HG02840 (cell line): ENCODE measurements around the gene HEPN1.

Experiments used
- ATAC-seq: cut with Tn5 transposase; IDR thresholded peaks from one replicate; pipeline ENCODE4 v1.9.1; 2021; ENCODE audit warnings: mild to moderate bottlenecking, moderate library complexity, moderate number of reproducible peaks; ENCODE audit not compliant: unreplicated experiment, low FRiP score

The HEPN1 gene

DNA sequence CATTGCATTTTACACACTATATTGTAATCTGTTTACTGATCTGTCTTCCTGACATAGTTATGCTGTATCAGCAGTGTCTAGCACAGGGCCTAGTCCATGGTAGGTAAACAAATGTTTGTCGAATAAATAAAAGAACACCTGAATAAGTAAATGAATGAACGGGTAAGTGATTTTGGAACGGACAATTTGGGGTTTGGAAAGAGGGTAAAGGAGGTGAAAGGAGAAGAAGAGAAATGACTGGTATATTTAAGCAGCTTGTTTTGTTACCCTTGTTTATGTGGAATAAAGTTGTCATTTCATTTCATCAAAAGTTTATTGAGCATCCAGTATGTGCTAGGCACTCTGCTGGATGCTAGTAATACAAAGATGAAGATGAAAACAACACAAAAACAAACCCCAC, at the start of gene HEPN1:
Gene HEPN1 (plus strand): TSS at position 301 of the 400 bp plus-strand sequence.
- ATAC-seq, result no peak

DNA sequence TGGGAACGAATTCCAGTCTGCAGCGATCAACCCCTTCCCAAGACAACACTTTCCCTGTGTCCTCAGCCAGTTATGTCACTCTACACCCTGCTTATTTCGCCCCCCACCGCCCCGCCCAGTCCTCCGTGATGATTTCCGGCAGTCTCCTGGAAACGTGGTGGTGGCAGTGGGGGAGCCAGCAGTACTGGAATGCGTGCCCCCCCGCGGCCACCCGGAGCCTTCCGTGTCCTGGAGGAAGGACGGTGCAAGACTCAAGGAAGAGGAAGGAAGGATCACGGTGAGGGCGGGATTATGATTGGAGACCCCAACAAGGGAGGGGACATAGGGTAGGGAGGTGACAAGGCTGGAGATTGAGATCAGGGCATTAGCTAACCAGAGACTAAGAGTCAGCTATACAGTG, 49.7 kb upstream of the HEPN1 start:
- ATAC-seq, result no peak

GRCh38 chr11:124869856-124870387, 49.1 kb upstream of the HEPN1 start:
- no peak for ATAC-seq

DNA sequence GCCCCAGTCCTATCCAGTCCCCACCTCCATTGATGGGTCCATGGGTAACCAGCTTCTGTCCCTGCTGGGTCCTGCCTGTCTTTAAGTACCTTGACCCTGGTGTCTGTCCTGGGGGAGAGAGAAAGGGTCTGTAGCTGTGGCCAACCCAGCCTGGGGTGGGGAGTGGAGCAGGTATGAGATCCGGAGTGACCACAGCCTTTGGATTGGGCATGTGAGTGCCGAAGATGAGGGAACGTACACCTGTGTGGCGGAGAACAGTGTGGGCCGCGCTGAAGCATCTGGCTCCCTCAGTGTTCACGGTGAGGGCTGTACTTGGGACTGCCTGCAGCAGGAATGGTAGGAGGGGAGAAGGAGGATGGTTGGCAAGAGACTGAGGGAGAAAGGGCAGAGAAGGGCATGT, 48.6 kb upstream of the HEPN1 start:
- no peak for ATAC-seq

DNA sequence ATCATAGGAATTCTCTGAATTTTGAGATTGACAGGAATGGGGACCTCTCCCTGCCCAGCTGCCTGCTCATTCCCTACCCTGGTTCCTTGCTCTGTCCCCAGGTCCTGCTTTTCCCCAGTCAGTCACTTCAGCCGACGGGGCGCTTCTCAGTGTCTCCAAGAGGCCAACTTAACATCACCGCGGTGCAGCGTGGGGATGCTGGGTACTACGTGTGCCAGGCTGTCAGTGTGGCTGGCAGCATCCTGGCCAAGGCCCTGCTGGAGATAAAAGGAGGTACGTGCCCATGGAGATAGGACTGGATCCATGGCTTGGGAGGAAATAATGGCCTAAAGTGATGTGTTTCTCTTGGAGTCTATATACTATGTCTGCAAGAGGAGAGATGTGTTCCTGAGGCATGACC, 46.8 kb upstream of the HEPN1 start:
- no peak for ATAC-seq

GRCh38 chr11:124872741-124873140, 46.3 kb upstream of the HEPN1 start:
- ATAC-seq, result no peak

DNA sequence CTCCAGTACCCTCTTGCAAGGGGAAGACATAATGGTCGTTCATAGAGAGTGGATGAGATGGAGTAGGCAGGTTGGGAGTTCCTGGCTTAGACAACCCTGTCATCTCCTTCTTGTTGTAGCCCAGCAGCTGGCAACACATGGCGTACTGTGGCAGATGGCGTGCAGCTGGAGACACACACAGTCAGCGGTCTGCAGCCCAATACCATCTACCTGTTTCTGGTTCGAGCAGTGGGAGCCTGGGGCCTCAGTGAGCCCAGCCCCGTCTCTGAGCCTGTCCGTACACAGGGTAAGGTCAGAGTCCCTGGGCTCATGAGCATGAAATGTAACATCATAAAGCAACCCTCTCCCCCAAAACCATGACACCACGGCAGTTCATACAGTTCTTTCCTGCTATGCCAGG, 45.1 kb upstream of the HEPN1 start:
- ATAC-seq, result no peak

DNA sequence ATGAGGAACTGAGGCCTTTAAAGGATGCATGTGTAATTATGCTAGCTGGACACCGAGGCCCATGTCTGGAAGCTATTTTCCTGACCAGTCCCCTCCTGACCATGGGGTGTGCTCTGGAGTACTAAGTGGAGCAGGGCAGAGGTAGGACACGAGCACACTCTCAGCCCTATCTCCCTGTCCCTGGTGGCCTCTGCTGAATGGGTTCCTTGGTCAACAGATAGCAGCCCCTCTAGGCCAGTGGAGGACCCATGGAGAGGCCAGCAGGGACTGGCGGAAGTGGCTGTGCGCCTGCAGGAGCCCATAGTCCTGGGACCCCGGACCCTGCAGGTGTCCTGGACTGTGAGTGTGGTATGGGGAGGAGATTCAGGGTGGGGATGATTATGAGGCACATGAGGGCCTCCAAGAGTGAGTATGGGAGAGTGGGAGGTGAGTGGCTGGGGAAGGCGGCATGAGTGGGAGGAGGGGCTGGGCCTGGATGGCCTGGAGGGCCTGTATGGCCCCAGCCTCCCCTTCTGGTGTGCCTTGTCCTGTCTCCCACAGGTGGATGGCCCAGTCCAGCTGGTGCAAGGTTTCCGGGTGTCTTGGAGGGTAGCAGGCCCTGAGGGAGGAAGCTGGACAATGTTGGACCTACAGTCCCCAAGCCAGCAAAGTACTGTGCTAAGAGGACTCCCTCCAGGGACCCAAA, 44.3 kb upstream of the HEPN1 start:
- no peak for ATAC-seq

DNA sequence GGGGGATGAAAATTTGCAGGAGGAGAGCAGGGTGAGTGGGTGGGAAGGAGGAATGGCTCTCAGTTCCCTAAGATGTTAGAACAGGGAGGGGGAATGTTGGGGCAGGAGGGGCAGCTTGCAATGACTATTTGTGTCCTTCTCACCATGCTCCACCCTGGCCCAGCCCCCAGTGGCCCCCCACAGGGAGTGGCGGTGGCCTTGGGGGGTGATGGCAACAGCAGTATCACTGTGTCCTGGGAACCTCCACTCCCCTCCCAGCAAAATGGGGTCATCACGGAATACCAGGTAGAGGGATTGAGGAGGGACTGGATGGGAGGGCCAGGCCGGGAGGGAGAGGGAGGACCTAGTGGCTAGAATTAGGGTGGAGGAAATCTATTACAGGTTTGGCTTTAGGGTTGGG, 43.6 kb upstream of the HEPN1 start:
- no peak for ATAC-seq

DNA sequence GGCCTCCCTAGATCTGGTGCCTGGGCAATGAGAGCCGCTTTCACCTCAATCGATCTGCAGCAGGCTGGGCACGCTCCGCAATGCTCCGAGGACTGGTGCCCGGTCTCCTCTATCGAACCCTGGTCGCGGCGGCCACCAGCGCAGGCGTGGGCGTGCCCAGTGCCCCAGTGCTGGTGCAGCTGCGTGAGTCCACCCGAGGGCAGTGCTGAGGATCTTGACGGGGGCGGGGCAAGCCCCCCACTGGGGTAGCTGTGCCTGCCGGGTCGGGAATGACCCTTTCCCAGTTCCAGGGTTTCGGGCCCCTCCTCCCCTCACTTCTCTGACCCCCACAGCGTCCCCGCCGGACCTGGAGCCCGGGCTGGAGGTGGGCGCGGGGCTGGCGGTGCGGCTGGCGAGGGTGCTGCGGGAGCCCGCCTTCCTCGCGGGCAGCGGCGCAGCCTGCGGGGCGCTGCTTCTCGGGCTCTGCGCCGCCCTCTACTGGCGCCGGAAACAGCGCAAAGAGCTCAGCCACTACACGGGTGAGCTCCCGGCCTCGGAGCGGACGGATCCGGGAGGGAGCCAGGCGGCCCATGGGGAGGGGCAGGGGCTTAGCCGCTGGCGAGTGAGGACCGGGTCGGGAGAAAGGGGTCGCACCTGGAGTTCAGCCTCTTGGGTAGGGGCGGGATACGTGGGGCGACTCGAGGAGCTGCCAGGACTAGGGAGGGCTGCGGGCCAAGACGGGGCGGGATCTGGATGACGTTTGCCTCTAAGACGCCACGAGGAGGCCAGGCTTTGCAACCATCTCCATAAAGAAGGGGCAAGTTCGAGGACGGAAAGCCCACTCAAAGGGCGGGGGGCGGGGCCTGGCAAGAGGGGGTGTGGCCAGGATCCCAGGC, 42.9 kb upstream of the HEPN1 start:
- ATAC-seq, result peak; percentile 78

DNA sequence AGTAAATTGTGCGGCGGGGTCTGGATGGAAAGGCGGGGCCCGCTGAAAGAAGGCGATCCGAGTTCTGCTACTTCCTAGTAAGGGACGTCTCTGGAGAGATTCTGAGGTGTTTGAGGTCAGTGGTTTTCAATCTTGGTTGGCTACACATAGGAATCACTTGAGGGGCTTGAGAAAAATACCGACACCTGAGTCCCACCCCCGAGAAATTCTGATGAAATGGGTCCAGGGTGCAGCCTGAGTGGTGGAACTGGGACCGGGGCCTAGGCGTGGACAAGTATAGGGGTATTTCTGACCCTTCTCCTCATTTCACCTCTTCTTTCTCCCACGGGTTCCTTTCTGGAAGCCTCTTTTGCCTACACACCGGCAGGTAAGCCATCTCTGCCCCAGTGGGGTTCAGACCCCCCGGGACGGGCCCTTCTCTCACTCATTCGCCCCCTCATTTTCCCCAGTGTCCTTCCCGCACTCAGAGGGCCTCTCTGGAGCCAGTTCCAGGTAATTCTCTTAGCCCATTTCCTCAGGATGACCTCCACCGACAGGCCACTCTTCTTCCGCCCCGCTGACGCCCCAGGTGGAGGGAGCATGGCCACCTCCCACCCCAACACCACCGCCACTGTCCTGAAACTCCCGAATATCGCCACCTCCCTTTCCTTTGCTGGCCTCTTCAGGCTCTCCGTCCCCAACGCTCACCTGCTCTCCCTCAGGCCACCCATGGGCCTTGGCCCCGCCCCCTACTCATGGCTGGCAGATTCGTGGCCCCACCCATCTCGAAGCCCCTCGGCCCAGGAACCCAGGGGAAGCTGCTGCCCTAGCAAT, 42.0 kb upstream of the HEPN1 start:
- no peak for ATAC-seq

DNA sequence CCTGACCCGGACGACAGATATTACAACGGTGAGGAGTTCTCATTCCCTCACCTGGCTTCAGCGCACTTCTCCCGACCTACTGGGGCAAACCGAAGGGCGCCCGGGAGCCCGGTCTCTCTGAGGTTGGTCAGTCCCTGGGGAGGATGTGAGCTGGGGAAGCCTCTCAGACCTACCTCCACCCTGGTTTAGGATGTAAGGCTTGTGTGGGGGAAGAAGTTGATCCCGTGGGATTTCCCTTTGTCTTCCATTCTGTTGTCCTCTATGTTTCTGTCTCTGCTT, 41.5 kb upstream of the HEPN1 start:
- no peak for ATAC-seq

- no peak for ATAC-seq
These were observed 40.9 kb upstream of the HEPN1 start for GRCh38 chr11:124877910-124878758.

DNA sequence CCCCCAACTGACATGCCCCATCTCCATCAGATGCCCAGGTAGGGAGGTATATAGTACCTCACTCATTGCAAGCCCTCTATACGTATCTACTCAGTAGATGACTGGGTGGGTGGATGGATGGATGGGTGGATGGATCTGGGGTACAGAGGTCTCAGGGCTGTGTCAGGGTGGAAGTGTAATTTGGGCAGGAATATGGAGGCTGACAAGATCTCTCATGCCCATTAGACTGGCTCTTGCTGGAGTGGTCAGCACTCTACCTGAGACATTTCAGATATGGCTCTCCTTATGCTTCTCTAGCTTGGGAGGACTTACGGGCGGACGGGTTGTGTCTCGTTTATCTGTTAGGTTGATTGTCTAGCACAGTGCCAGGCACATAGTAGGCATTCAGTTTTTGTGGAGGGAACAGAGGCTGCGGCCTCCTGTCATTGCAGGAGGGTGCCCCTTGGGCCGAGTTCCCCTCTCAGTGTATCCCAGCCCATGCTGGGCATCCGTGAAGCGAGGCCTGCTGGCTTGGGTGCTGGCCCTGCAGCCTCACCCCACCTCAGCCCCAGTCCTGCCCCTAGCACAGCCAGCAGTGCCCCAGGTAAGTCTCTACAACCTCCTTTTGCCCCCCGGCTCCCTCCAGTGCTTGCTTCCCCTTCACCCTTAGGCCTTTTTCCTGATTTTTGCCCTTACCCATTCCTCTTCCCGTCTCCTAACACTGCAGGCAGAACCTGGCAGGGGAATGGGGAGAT, 40.1 kb upstream of the HEPN1 start:
- no peak for ATAC-seq

DNA sequence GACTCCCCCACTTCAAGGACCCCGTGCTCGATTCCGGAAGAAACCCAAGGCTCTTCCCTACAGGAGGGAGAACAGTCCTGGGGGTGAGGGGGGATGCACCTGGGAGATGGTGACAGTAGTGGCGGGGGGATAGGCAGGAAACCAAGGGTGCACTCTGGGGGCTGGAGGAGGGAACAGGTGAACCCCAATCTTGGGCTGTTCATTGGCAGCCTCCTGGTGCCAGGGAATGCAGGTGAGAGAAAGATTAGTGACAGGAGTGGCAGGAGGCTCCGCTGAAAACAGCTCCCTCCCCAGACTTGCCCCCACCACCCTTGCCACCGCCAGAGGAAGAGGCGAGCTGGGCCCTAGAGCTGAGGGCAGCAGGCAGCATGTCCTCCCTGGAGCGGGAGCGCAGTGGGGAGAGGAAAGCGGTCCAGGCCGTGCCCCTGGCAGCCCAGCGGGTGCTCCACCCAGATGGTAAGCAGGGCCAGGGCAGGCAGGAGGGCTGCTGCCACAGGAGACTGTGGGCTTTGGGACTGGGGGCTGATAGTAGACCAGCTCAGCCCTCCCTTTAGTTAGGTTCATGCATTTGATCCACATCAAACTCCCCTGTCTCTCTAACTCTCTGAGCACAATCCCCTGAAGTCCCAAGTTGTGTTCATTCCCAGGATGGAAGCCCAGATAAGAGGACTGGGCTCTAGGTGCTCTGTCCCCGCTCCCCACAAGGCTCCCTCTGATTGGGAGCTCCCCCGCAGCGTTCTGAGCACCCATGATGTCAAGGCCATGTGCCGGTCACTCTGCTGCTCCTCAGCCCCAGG, 39.4 kb upstream of the HEPN1 start:
- no peak for ATAC-seq

GRCh38 chr11:124880290-124880611, 38.8 kb upstream of the HEPN1 start:
- ATAC-seq, result no peak

DNA sequence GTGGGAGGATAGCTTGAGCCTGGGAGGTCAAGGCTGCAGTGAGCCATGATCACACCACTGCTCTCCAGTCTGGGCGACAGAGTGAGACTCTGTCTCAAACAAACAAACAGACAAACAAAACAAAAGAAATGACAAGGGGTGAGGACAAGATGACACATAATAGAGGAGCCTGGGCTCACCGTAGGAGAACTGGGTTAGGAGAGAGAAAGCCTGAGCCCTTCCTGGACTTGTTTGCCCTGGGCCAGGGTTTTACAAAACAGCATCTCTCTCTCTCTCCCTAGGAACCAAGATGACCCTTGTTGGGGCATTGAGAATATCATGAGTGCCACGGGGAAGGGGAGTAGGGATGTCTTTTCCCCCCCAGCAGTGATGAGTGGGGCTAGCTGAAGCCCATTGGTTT, 38.1 kb upstream of the HEPN1 start:
- no peak for ATAC-seq

DNA sequence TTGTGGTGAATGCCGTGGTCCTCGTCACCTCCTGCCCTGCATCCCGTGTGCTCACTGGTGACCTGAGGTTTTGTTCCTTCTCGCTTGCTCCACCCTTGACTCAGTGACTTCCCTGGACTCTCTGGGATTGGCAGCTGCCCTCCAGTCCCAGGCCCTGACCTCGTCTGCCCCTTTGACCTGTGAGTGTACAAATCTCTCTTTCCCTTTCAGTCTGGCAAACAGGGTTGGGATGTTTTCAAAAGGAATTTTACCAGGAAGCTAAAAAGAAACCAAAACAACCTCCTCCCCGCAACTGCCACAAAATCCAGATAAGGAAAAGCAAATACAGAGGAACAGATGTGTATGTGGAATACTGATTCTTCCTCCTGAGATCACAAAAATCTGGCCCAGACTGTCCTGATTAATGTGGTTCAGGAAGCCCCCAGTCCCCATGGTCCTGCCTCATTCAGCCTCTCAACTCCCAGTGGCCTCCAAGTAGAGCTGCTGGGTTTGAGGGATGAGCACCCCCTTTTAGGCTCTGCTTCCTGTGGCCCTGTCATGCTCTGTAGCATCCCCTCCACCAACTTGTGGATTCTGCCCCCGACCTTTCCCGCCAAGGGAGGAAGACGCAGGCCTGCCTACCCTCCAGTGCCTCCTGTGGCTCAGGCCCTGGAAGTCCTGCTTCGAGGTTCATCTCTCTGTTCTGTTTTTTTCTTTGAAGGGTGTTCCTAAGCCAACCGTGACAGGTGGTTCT, 36.5 kb upstream of the HEPN1 start:
- no peak for ATAC-seq
